ENCODE data around the gene HABP4. TPM values are rescaled to one million over a fixed set of nuclear protein-coding genes. Genes with fewer than 3 reads are reported as not detected.

Gene HABP4
- total and polyA plus RNA-seq, 4 donors, result 1.1 to 4.0 (median 2.9) TPM

DNA sequence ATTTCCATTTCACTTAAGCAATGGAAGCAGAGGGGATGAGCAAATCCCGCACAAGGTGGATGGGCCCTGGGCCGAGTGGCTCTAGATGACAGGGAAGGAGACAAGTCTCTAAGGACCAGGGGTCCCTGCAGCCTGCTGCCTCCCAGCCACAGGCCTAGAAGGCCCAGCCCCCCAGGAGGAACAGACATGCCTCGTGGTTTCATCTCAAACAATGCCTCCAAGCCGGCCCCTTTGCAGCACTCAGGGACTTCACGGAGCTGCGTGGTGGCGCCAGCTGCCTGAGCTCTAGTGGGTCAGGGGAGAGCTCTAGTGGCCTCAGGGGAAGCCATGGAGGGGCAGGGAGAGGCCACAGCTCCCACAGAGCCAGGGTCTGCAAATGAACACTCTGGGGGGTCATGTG lies 48.8 kb downstream of the HABP4 start (continued):
- TF ChIP-seq TAF1 (conservative IDR thresholded peaks at IDR 0.05) (no peak), YY1 (IDR thresholded peaks at IDR 0.05) (no peak)

DNA sequence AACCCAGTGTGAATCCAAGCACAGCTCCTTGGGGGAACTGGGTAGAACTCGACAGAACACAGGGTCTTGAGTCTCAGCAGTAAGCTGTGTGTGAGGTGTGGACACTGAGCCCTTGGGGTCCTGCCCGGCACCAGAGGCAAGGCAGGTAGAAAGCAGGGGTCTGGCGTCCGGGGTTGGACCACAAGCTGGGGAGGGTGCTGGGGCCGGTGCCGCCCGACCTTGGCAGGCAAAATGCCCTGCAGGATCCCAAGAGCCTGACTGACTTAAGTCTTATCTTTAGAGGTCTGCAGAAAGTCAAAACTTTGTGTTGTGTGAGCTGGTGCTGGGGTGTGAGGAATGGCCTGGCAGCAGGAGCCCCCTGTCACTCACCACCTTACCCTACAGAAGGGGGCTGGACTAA lies 49.3 kb downstream of the HABP4 start:
- TF ChIP-seq, protein P1, sequence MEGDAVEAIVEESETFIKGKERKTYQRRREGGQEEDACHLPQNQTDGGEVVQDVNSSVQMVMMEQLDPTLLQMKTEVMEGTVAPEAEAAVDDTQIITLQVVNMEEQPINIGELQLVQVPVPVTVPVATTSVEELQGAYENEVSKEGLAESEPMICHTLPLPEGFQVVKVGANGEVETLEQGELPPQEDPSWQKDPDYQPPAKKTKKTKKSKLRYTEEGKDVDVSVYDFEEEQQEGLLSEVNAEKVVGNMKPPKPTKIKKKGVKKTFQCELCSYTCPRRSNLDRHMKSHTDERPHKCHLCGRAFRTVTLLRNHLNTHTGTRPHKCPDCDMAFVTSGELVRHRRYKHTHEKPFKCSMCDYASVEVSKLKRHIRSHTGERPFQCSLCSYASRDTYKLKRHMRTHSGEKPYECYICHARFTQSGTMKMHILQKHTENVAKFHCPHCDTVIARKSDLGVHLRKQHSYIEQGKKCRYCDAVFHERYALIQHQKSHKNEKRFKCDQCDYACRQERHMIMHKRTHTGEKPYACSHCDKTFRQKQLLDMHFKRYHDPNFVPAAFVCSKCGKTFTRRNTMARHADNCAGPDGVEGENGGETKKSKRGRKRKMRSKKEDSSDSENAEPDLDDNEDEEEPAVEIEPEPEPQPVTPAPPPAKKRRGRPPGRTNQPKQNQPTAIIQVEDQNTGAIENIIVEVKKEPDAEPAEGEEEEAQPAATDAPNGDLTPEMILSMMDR (IDR thresholded peaks at IDR 0.05; ENCODE audit: low read depth, low read length, missing input control), result no peak
- TF ChIP-seq HNF4A (conservative IDR thresholded peaks at IDR 0.05) (no peak), TAF1 (conservative IDR thresholded peaks at IDR 0.05) (no peak), RXRA (IDR thresholded peaks at IDR 0.05) (no peak), YY1 (IDR thresholded peaks at IDR 0.05) (no peak), EGR1 (IDR thresholded peaks at IDR 0.05; ENCODE audit: low read depth in 2 of 2) (no peak), FOXA2 (IDR thresholded peaks at IDR 0.05) (no peak), MAX (IDR thresholded peaks at IDR 0.05) (no peak), ATF3 (IDR thresholded peaks at IDR 0.05) (no peak), FOXA1 (IDR thresholded peaks at IDR 0.05) (no peak), HNF4G (IDR thresholded peaks at IDR 0.05) (no peak), SP1 (IDR thresholded peaks at IDR 0.05) (no peak), RAD21 (IDR thresholded peaks at IDR 0.05) (no peak), JUND (IDR thresholded peaks at IDR 0.05) (no peak), GABPA (IDR thresholded peaks at IDR 0.05 in 1 of 2, conservative IDR thresholded peaks at IDR 0.05 in 1 of 2) (no peak), ZBTB33 (IDR thresholded peaks at IDR 0.05) (no peak), NR2F2 (IDR thresholded peaks at IDR 0.05) (no peak)
- TF ChIP-seq, protein P2, sequence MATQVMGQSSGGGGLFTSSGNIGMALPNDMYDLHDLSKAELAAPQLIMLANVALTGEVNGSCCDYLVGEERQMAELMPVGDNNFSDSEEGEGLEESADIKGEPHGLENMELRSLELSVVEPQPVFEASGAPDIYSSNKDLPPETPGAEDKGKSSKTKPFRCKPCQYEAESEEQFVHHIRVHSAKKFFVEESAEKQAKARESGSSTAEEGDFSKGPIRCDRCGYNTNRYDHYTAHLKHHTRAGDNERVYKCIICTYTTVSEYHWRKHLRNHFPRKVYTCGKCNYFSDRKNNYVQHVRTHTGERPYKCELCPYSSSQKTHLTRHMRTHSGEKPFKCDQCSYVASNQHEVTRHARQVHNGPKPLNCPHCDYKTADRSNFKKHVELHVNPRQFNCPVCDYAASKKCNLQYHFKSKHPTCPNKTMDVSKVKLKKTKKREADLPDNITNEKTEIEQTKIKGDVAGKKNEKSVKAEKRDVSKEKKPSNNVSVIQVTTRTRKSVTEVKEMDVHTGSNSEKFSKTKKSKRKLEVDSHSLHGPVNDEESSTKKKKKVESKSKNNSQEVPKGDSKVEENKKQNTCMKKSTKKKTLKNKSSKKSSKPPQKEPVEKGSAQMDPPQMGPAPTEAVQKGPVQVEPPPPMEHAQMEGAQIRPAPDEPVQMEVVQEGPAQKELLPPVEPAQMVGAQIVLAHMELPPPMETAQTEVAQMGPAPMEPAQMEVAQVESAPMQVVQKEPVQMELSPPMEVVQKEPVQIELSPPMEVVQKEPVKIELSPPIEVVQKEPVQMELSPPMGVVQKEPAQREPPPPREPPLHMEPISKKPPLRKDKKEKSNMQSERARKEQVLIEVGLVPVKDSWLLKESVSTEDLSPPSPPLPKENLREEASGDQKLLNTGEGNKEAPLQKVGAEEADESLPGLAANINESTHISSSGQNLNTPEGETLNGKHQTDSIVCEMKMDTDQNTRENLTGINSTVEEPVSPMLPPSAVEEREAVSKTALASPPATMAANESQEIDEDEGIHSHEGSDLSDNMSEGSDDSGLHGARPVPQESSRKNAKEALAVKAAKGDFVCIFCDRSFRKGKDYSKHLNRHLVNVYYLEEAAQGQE (IDR thresholded peaks at IDR 0.05), result no peak
- Histone ChIP-seq H3K27ac (ENCODE audit: low read depth in 1 of 2, low read length in 2 of 2) (no peak overlapping the region), H3K27me3 (ENCODE audit: control insufficient read depth in 4 of 4, insufficient read depth in 4 of 4, low read length in 3 of 4) (no peaks in the 10 kb centered on the region), H3K4me1 (ENCODE audit: control insufficient read depth in 4 of 4, insufficient read depth in 4 of 4, low read length in 3 of 4) (no peaks in the 10 kb centered on the region), H3K4me3 (ENCODE audit: low read depth in 1 of 3, low read length in 3 of 3) (no peak overlapping the region), H3K9me3 (ENCODE audit: control insufficient read depth in 4 of 4, low read length in 3 of 4) (no peaks in the 10 kb centered on the region), H3K9ac (ENCODE audit: low read depth in 1 of 2, low read length in 2 of 2) (no peak overlapping the region), H3K36me3 (ENCODE audit: control insufficient read depth in 4 of 4, insufficient read depth in 3 of 4, low read depth in 1 of 4, low read length in 3 of 4) (peaks cover 2 to 6% (median 4%) of the 10 kb centered on the region in 4 donors)
- 95% methylated on average over 7 of the region's 7 CpGs for WGBS
- no peak for DNase-seq (ENCODE audit: low spot score)

Measured in liver (tissue), 9 donors.